Type B pancreatic cell (in vitro differentiated cells): ENCODE data around the gene ADARB2. TPM values are rescaled to one million over a fixed set of nuclear protein-coding genes. Genes with fewer than 3 reads are reported as not detected.
A peak's percentile ranks its signal among the peaks of the same experiment; 100 is the strongest.

ENCODE experiments used
- DNase-seq: peaks from one replicate; pipeline ENCODE4 v3.0.0; 2021; ENCODE audit warnings: mixed read lengths; ENCODE audit not compliant: unreplicated experiment; ENCODE audit errors: extremely low spot score
- H3K27ac Mint-ChIP-seq: 2 replicates; pipeline ENCODE4 v1.8.0; 2021; ENCODE audit warnings: mild to moderate bottlenecking, mixed read lengths
- H3K27me3 Mint-ChIP-seq: 2 replicates; pipeline ENCODE4 v1.8.0; 2021; ENCODE audit warnings: mixed read lengths
- H3K36me3 Mint-ChIP-seq: 2 replicates; pipeline ENCODE4 v1.8.0; 2021; ENCODE audit warnings: mixed read lengths
- H3K4me1 Mint-ChIP-seq: one replicate; pipeline ENCODE4 v1.8.0; 2021; ENCODE audit warnings: mixed read lengths; ENCODE audit not compliant: unreplicated experiment
- H3K4me3 Mint-ChIP-seq: 2 replicates; pipeline ENCODE4 v1.8.0; 2021; ENCODE audit warnings: mild to moderate bottlenecking, mixed read lengths
- H3K9me3 Mint-ChIP-seq: 2 replicates; pipeline ENCODE4 v1.8.0; 2021; ENCODE audit warnings: mixed read lengths
- total RNA-seq: library from RNA; stranded (reverse); gene quantifications from 2 replicates; pipeline ENCODE4 v1.2.1, GENCODE V29; 2021; ENCODE audit warnings: low replicate concordance
- TF ChIP-seq, protein P1 (sequence below): fragments of 200-600 bp; sonication (generic); conservative IDR thresholded peaks from 2 replicates; pipeline ENCODE4 v1.5.0; 2021; ENCODE audit warnings: antibody characterized with exemption, mild to moderate bottlenecking

Gene ADARB2
- total RNA-seq, 1 donor from 2014 or later, result 4.9 TPM

DNA sequence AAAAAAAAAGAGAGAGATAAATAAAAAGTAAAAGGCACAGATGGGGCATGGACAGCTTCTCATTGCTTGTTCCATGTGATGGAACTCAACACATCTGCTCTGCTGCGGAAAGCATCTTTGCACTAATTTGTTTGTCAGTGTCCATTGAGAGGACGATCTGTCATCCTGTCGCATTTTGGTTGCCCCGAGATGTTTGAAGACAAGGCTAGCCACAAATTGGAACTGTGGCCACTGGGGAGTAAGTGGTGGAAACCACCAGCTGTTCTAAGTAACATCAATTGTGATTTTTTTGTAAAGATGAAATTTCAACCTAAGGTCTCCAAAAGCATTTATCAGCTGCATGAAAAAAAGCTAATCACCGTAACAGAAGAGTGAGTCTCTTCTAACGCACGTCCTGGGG lies 312.7 kb downstream of the ADARB2 start:
- TF ChIP-seq, protein P1, sequence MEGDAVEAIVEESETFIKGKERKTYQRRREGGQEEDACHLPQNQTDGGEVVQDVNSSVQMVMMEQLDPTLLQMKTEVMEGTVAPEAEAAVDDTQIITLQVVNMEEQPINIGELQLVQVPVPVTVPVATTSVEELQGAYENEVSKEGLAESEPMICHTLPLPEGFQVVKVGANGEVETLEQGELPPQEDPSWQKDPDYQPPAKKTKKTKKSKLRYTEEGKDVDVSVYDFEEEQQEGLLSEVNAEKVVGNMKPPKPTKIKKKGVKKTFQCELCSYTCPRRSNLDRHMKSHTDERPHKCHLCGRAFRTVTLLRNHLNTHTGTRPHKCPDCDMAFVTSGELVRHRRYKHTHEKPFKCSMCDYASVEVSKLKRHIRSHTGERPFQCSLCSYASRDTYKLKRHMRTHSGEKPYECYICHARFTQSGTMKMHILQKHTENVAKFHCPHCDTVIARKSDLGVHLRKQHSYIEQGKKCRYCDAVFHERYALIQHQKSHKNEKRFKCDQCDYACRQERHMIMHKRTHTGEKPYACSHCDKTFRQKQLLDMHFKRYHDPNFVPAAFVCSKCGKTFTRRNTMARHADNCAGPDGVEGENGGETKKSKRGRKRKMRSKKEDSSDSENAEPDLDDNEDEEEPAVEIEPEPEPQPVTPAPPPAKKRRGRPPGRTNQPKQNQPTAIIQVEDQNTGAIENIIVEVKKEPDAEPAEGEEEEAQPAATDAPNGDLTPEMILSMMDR, result no peak
- H3K4me3 Mint-ChIP-seq, result no peak overlapping the region
- H3K27me3 Mint-ChIP-seq, result peaks cover 29% of the 10 kb centered on the region
- no peak overlapping the region for H3K27ac Mint-ChIP-seq
- no peaks in the 10 kb centered on the region for H3K36me3 Mint-ChIP-seq
- peaks cover 18% of the 10 kb centered on the region for H3K4me1 Mint-ChIP-seq
- no peaks in the 10 kb centered on the region for H3K9me3 Mint-ChIP-seq
- DNase-seq, result no peak

DNA sequence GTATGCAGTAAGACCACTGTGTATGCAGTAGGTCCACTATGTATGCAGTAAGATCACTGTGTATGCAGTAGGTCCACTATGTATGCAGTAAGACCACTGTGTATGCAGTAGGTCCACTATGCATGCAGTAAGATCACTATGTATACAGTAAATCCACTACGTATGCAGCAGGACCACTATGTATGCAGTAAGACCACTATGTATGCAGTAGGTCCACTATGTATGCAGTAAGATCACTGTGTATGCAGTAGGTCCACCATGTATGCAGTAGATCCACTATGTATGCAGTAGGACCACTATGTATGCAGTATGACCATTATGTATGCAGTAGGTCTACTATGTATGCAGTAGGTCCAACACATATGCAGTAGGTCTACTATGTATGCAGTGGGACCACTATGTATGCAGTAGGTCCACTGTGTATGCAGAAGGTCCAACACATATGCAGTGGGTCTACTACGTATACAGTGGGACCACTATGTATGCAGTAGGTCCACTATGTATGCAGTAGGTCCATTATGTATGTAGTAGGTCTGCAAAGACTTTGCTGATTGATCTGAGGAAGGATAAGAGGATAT lies 313.6 kb downstream of the ADARB2 start:
- TF ChIP-seq, protein P1, result no peak
- DNase-seq, result no peak
- Mint-ChIP-seq H3K4me1 (peaks cover 18% of the 10 kb centered on the region), H3K36me3 (no peaks in the 10 kb centered on the region), H3K4me3 (no peak overlapping the region), H3K27me3 (peaks cover 29% of the 10 kb centered on the region), H3K27ac (no peak overlapping the region), H3K9me3 (no peaks in the 10 kb centered on the region)

DNA sequence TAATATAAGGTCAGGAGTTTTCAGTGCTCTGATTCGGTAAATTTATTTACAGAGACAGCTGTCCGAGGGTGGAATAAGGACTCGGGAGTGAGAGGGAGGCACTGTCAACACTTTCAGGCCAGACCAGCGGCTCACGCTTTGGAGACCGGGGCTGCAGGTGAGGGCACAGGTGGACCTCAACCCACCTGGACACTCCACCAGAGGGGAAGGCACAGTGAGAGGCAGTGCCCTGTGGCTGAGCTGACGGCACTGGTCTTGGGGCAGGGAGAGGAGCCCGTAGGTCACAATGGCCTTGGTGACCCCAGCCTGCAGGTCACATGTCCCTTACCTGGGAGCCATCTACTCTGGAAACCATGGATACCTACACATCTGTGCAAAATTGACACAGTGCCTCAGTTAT lies 315.1 kb downstream of the ADARB2 start:
- TF ChIP-seq, protein P1, result no peak
- H3K27ac Mint-ChIP-seq, result no peak overlapping the region
- no peaks in the 10 kb centered on the region for H3K9me3 Mint-ChIP-seq
- no peak overlapping the region for H3K4me3 Mint-ChIP-seq
- peaks cover 29% of the 10 kb centered on the region for H3K27me3 Mint-ChIP-seq
- no peak for DNase-seq
- H3K36me3 Mint-ChIP-seq, result no peaks in the 10 kb centered on the region
- H3K4me1 Mint-ChIP-seq, result peaks cover 18% of the 10 kb centered on the region

DNA sequence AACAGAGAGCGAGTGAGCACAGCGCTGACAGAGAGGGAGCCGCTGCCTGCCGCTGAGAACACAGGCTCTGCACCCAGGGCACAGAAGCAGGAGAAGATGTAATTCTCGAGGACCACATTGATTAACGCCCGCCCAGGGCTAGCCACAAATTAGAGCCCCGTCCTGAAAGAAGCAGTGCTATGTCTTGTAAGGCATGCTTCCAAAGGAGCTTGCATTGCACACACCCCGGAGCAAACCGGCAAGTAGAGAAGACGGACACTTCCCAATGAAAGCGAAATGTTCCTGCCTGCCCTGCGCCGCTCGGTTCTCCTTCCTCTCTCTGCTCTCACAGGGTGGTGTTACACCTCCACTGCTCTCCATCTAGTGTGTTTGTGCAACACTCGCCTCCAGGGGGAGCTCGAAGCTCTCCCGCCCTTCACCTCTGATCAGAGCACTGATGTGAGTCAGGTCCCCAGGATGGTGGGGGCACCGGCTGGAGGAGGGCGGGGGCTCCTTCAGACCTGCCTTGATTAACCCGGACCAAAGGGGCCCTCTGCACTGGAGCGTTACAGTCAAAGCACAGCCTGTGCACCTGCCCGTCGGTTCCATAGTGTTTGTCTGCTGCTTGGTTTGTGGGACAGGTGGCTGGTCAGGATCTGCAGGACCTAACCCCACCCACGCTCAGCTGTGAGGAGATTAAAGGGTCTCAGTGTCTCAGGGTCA lies 316.5 kb downstream of the ADARB2 start:
- H3K27me3 Mint-ChIP-seq, result peaks cover 28% of the 10 kb centered on the region

DNA sequence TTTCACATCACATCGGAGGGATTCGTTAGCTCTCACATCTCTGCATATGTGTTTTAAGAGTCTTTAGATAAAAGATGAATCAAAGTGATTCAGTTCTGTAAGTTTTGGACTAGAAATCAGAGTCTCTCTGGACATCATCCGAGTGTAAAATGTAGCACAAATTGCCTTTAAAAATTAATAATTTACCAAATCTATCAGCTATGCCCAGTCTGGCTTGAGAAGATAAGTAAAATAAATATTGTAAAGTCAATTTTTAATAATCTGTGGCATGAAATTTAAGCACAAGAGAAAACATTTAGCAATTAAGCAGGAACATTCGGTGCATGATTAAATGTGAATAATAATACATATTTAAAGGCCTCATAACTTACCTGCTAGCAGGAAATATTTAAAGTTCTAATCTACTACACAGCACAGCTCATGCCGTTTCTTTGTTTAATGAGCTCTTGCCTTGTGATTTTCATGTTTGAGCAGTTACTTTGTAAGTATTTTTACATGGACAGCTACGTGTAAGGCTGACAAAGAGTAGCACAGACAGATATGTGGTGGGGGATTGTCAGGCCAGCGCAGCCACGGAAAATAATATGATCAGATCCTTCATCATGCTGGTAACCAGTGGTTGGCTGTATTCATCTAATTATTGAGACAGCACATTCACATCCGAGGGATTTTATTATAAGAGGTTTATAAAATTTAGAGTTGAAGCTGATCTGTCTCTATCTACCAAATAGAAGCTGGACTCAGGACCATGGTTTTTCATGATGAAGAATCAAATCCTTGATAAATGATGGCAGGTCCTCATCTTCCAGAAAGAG lies 317.3 kb downstream of the ADARB2 start:
- TF ChIP-seq, protein P1, result no peak
- DNase-seq, result no peak
- Mint-ChIP-seq H3K27ac (peak overlapping the region; percentile 83), H3K36me3 (no peaks in the 10 kb centered on the region), H3K4me3 (peak overlapping the region; percentile 84), H3K27me3 (peaks cover 26% of the 10 kb centered on the region), H3K9me3 (peaks cover 5% of the 10 kb centered on the region), H3K4me1 (peaks cover 18% of the 10 kb centered on the region)

More for the DNA sequence above, 316.5 kb downstream of the ADARB2 start:
- Mint-ChIP-seq H3K4me3 (peak overlapping the region; percentile 84), H3K9me3 (peaks cover 3% of the 10 kb centered on the region), H3K4me1 (peaks cover 18% of the 10 kb centered on the region), H3K27ac (peak overlapping the region; percentile 83), H3K36me3 (no peaks in the 10 kb centered on the region)
- peak; percentile 85 for DNase-seq
- TF ChIP-seq, protein P1, result peak; percentile 94
